Fibroblast of the aortic adventitia (primary cell): ENCODE measurements around the gene THY1. TPM values are rescaled to one million over a fixed set of nuclear protein-coding genes. Genes with fewer than 3 reads are reported as not detected.

ENCODE experiments used
- DNase-seq: peaks from one replicate; pipeline ENCODE4 v3.0.0-alpha.2; 2010; ENCODE audit warnings: low read depth
- H3K4me3 ChIP-seq: 2 replicates; pipeline ENCODE4 v1.5.1; 2011; ENCODE audit warnings: low read depth, mild to moderate bottlenecking, control low read depth, low read length, moderate library complexity
- CTCF ChIP-seq: IDR thresholded peaks from 2 replicates; pipeline ENCODE4 v1.5.1; 2011; ENCODE audit warnings: mild to moderate bottlenecking, low read length, control low read depth, inconsistent platforms; ENCODE audit not compliant: insufficient read depth
- total RNA-seq: library from RNA; depleted of rRNA; stranded (reverse); fragments of >200 nt; gene quantifications from 2 replicates; pipeline ENCODE4 v1.2.3, GENCODE V29; 2012; ENCODE audit warnings: low replicate concordance

THY1 gene
- total RNA-seq, 1 donor: 164 TPM

DNA sequence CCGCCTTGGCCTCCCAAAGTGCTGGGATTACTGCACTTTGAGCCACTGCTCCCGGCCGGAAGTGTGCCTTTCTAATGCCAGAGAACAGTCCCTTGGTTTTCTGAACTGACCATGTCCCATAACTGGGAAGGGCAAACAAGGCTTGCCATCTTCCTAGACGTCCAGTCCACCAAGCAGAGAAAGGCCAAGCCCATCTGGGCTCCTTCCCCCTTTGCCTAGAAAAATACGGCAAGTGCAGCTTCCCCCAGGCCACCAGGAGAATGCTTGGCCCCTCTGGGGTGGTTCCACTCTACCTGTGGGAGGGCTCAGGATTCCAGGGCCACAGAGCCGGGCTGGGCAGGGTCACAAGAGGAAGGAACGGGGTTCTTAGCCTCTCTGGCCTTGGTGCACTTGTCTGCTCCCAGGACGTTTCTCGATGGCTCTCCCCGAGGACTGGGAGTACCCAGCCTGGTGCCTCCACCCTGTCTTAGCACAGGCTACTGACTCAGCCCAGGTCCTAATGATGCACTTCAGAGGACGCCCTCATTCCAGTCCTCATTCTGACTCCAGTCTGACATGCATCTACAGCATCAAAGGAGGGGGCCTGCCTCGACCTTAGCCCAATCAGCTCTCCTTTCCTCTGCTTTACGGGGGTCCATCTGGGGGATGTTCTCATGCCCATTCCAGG lies 42.7 kb downstream of the THY1 start:
- H3K4me3 ChIP-seq: no peak overlapping the region
- DNase-seq: no peak
- no peak for TF ChIP-seq CTCF

GRCh38 chr11:119378851-119379465 lies 44.0 kb downstream of the THY1 start:
- no peak overlapping the region for H3K4me3 ChIP-seq
- no peak for DNase-seq
- no peak for TF ChIP-seq CTCF

DNA sequence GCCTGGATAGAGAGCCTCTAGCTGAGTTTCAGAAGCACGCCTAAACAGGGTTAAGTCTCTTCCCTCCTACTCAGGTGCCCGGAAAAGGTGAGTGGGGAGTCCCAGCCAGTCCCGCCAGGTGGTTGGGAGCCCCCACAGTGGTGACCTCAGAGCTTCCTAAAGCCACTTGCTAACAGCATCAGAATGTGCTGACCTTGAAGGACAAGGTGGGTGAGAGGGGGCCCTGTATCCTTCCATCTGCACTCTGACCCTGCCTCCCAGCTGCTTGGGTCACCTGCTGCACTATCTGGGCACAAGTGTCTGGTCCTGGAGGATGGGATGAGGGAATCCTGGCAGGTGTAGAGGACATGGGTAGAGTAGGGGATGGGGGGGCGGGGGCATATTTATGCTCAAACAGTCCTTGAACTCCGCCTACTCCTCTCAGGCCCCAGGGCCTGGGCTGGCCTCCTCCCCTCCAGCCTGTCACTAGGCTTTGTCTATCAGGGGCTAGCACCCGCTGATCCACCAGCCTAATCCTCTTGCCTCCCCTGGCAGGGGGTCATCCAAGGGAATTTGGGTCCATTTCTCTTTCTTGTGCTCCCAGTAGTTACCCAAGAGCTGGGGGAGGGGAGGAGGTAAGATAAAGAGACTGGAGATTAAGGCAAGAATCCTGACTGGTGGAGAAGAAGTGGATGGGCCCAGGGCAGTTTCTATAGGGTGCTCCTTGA lies 44.9 kb downstream of the THY1 start:
- H3K4me3 ChIP-seq: no peak overlapping the region
- DNase-seq: no peak
- no peak for TF ChIP-seq CTCF

- TF ChIP-seq CTCF: no peak
- no peak overlapping the region for H3K4me3 ChIP-seq
- no peak for DNase-seq
These were observed 45.7 kb downstream of the THY1 start for GRCh38 chr11:119377112-119377901.

DNA sequence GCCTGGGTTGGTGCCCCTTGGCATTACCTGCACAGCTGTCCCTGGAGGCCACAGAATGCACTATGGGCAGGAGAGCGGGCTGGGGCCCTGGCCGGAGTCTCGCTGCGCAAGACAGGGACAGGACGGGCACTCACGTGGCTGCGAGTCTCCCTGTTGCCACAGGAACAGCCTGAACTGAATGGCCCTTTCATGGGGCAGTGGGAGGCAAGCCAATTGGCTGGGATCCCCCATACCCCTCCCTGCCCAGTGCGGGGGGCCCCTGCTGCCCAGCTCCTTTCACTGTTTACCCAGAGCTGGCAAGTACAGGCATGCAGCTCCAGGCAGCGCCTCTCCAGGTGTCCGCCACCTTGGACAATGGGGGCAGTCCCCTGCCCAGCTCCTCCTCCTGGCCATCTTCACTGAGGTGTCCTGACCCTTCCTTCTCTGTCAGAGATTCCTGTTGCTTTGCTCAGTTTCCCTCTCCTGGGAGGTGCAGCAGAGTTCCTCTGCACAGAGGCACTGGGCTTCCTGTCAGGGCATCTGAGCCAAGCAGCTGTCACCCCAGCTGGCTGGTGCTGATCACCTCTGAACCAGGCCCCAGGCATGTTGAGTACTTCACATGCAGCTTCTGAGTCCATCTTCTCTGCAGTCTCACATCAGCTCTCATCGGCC lies 46.6 kb downstream of the THY1 start:
- H3K4me3 ChIP-seq: no peak overlapping the region
- no peak for DNase-seq
- no peak for TF ChIP-seq CTCF
